HG03159 (cell line): Measurements from ENCODE around the gene FABP7.

Experiments used
- ATAC-seq: cut with Tn5 transposase; IDR thresholded peaks from one replicate; pipeline ENCODE4 v1.9.1; 2021; ENCODE audit warnings: mild to moderate bottlenecking, moderate library complexity; ENCODE audit not compliant: unreplicated experiment

The FABP7 gene

DNA sequence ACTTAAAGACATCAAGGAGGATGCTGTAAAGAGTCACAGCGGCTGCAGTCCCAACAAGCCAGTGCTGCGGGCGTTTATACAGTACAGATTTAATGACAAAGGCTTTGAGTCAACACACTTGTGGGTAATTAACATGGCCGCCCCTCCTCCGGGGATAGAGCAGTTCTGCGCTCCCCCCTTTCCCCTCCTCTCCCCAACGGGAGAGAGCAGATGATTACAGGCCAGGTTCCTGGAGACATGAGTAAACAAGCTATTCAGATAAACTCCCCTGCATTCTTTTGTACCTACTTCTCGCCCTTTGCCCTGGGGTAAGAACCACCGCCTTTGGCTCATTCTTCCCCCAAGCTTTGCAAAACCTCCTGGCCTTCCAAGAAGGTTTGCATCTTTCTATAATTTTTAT, 23.6 kb upstream of the FABP7 start:
- no peak for ATAC-seq

DNA sequence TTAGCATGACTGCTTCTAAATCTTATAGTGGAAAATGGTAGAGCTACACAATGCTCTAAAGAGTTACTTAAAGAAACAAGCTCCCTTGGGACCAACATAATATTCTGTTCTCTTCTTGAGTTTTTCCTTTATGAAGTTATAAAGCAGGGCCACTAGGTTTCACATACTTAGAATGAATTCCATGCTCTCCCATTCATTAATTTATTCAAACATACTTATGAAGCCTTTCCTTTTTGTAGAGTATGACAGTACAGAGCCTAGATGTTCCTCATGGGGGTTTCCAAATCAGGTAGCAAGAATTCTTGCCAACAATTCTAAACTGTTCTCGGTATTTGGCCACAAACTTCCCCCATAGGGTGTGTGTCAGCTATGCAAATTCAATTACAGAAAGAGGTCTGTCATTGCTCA, 20.6 kb upstream of the FABP7 start:
- ATAC-seq, result peak; percentile 98

DNA sequence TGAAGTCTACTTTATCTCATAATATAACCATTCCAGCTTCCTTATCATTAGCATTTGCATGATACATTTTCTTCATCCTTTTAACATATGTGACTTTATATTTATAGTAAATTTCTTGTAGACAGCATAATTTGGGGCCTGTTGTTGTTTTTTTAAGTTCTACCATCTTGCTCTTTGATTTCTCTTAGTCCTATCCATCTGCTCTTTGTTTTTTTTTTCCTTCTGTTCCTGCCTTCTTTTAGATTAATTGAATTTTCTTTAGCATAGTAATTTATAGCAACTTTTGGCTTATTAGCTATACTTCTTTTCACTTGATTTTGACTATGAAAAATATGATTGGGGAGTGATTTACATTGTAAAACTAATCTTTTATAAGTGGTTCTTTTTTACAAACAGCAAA, 19.2 kb upstream of the FABP7 start:
- no peak for ATAC-seq

DNA sequence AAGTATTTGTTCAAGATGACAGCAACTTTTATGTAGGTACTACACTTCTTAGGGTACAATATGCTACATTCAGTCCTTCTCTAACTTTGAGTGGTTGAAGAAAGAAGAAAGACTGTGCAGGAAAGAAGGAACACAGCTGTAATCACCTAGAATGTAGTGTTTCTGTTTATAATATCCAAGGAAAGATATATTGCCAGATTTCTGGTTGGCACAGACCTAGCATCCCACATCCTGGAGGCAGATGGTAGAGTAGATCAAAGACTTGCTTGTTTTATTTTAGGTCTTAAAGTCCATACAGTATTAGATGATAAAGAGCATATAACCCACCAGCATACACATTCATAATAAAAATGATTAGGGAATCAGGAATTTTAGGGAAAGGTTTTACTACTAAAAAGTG, 13.3 kb upstream of the FABP7 start:
- ATAC-seq, result no peak

DNA sequence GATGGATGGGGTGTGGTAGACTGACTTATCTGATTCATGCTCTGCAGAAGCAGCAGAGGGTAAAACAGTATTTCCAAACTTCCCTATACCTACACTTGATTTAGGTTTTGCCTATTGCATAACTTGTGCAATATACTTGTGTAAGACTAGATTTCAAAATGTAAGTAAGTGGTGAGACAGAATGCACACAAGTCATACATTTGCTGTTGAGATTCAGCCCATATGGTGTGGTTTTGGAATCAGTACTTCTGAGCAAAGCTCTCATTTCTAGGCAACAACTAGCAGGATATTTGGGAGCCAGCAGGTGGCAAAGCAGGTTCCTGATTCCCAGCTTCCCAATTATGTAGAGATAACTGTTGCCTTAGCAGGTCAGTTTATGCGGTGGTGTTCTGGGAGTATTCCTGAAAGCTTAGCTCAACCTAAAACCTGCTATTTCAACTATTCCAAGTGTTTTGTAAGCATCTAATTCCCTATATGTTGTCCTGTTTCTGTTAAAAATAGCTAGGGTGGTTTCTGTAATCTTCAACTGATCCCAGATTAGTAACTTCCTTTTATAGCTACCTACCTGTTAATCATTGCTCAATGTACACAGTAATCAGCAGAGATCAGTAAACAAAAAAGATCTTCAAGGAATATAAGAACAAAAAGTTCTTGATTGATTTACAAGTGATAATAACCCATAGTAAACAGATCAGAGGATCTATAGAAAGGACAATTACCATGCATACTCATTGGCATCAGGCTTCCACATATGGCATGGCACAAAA, 8.5 kb upstream of the FABP7 start:
- no peak for ATAC-seq

DNA sequence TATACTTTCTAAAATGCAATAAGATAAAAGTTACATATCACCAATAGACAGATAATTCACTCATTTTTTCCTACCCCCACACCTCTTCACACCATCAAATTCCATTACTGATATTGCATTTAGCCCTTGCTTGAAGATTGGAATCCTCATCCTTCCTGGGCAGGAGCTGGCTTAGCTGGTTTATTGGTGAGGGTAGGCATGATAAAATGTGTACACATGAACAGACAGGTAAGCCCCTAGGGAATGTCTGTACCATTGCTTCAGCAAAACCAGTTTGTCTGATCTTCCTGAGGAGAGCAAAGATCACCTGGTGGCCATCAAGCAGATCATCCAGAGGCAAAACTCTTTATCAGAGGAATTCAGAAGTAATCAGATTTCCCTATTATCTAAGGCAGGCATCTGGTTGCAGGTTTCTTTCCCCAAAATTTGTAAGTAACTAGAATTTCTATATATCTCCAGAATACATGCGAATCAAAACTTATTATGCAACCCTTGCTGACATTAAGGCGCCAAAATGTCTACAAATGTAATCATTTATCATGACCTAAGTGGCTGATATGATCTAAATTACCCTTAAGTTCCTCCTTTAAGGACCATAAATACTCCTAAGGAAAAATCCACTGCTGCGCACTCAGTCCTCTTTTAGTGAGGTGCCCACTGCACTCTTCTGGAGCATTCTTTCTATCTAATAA, 6.6 kb upstream of the FABP7 start:
- ATAC-seq, result no peak

DNA sequence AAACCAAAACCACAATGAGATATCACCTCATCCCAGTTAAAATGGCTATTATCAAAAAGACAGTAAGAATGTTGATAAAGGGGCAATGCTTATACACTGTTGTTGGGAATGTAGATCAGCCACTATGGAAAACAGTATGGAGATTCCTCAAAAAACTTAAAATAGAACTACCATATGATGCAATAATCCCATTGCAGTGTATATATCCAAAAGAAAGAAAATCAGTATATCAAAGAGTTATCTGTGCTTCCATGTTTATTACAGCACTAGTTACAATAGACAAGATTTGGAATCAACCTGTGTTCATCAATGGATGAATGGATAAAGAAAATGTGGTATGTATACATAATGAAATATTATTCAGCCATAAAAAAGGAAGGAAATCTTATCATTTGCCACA, 3.5 kb upstream of the FABP7 start:
- ATAC-seq, result no peak

DNA sequence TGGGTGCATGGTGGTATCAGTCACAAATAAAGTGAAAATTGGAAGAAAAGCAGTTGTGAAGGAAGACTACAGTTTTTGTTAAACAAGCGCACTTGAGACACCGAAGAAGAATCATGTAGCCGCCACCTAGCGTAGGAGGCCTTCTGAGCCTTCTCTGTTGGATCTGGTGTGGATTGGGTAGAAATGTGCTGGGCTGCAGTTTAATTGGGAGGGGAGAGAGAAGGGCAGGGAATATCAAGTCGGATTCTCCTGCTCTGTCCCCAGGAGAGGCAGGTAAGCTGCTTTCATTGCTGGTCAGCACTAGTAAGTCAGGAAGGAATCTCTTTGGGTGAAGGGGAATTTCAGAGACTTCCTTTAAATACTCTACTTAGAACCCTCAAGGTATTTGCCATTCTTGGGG, 1.2 kb upstream of the FABP7 start:
- ATAC-seq, result no peak

DNA sequence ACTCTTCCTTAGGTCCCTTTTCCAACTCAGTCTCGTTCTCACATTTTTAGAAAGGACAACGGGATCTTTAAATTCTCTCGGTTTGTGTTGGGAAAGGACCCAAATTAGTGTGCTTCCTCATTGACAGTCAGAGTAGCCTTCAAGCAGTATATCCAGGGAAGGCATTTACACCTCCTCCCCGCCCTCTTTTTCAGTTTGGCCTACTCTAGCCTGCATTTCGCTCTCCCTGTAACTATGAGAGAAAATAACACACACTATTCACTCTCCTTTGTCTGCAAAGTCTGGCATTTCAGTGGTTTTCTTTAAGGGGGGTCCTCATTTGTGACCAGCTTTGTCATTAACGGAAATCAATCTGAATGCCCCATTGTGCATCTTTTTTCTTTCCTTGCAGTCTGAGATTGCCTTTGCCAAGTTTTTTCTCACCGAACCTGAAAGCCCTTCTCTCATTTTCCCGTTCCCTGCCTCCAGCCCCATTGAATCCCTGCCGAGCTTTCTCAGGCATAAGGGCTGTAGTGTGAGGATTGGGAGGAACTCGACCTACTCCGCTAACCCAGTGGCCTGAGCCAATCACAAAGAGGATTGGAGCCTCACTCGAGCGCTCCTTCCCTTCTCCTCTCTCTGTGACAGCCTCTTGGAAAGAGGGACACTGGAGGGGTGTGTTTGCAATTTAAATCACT, 393 bp upstream of the FABP7 start:
- ATAC-seq, result no peak

DNA sequence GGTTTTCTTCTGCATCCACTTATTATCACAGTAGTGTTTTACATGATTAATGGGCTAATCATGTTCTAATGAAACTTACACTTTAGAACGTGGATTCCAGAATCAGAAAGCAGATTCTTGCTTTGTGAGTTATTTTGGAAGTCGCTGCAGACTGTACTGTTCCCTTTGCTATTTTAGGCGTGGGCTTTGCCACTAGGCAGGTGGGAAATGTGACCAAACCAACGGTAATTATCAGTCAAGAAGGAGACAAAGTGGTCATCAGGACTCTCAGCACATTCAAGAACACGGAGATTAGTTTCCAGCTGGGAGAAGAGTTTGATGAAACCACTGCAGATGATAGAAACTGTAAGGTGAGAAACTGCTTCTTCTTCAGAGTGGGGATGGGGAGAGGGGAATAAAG, 598 bp downstream of the FABP7 start:
- no peak for ATAC-seq

DNA sequence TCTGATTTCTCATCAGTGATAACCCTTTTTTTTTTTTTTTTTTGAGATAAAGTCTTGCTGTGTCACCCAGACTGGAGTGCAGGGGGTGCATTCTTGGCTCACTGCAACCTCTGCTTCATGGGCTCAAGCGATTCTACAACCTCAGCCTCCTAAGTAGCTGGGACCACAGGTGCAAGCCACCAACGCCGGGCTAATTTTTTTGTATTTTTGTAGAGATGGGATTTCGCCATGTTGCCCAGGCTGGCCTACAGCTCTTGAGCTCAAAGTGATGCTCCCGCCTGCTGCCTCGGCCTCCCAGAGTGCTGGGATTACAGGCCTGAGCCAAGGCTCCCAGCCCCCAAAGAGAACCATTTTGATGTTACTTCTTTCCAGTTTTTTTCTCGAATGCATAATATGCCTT, 2.2 kb downstream of the FABP7 start:
- no peak for ATAC-seq

DNA sequence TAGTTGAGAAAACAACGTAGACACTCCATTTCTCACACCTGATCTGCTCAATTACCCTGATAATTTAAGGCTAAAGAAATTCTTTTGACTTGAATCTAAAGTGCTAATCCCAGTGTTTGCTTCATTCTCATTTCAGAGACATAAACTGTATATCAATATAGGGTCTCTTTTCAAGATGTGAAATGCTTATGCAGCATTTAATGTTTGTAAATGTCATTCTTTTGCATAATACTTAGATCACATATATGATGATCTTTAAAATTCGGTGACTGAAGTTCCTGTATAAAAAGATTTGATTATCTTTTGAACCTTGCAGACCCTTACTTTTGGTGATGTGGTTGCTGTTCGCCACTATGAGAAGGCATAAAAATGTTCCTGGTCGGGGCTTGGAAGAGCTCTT, 3.9 kb downstream of the FABP7 start:
- no peak for ATAC-seq

DNA sequence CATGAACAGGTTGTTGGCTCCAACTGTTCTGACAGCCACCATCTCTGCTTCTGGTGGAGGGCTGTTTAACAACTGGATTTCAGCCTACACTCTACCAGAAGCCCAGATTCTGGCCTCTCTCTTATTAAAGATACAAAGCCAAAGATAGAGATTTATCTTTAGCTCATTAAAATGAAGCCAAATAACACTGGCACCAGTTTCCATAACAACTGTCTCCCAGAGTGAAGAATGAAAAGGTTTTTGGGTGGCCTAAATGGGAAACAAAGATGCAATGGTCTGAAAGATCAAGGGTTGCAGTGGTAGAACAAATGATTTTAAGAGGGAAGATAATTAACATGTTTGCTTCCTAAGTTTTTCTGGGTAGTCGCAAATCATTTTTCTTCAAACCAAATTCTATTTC, 6.4 kb downstream of the FABP7 start:
- no peak for ATAC-seq

DNA sequence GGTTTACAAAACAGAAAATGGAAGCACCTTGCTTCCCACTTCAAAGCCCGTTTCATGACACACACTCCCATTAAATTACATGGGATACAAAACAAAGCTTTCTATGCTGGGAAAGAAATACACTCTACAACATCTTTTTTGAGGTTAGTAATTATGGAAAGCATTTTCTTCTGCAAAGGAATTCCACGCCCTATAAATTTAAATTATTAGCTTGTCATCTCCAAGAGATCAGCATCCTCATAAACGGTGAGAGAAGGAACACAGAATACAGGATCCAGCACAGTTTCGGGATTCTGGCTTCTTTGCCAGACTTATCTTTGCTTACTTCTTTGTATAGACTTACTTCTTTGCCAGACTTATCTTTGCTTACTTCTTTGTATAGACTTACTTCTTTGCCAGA, 8.2 kb downstream of the FABP7 start:
- no peak for ATAC-seq

DNA sequence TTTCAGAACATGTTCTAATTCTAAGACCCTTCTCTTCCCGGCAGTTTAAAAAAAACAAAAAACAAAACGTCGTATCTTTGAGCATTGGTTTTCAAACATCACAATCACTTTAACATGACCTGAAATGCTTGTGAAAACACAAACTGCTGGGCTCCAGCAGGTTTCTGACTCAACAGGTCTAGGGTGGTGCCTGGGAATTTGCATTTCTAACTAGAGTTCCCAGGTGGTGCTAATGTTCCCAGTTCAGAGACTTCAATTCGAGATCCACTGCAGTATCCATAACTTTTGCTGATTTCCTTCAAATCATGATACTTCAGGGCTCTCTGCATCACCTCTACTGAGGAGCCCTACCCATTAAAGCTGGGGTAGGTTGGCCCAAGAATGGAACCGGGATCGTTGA, 8.7 kb downstream of the FABP7 start:
- no peak for ATAC-seq

DNA sequence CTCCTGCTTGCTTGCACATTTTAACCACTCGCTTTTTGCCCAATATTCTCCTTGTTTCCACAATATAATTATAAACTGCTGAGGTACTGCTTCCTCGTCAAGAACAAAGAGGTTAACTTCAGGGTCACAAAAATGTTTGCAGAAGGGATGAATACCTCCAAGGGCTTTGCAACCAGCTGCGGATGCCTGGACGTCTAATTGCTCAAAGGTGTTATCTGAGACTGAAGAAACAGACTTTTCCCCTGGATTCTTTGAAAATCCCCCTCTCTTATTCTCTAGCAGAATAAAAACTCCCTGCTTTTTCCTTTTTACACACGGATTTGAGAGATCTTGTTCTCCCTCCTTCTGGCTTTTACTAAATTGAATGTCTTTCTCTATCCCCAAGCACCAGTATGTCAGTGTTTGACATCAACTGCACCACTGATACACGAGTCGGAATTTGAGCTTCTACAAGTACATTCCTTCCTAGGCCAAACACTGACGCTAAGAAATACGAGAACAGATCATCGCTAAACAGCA, 9.2 kb downstream of the FABP7 start:
- ATAC-seq, result no peak

DNA sequence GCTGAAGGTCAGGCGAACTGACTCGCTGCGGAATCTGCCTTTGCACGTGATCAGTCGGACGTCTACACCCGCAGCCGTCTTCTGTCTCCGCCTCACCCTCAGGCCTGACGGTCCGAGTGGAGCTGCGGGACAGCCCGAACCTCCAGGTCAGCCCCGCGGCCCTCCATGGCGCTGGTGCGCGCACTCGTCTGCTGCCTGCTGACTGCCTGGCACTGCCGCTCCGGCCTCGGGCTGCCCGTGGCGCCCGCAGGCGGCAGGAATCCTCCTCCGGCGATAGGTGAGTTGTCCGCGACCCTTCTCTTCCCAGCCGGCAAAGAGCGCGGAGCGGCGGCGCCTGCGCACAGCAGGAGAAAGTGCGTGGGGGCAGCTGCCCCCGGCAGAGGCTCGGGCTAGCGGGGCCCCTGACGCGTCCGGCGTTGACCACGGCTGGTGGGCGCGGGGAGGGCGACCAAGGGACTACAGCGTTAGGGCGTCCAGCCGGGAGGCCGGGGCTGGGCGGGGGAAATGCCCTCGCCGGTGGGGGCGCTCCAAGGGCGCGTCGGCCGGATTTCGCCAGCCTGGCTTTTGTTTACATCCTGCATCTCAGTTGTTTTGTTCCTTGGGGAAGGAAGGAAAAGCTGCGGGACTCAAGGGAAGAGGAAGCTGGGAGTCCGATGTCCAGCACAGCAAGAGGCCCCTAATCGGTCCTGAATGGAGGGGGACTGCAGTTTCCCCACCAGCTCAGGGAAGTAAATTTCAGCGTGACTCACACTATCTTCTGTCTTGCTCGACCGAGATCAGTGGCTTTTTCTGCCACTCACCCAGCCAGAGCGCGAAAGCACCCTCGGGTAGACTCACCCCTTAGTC, 9.9 kb downstream of the FABP7 start, which contains the start of gene SMPDL3A:
Gene SMPDL3A, plus strand, starts transcription at position 77 of the 846 bp plus-strand sequence. Its CDS starts 89 bp downstream, at position 166.
- peak; percentile 60 for ATAC-seq

DNA sequence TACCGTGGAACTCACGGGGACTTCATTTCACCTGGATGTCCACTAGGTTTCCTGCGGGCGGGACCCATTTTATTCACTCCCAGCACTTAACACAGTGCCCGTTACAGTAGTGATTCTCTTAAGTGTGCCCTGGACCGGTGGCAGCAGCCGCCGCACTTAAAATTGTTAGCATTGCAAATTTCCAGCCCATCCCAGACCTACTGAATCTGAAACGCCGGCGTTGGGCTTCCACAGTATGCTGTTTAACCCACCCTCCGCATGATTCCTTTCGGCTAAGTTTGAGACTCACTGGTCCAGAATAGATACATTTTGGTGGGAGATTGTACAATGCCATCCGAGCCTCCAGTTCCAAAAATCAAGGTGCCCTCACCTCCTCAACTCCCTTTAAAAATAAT, 10.5 kb downstream of the FABP7 start:
- ATAC-seq, result no peak

DNA sequence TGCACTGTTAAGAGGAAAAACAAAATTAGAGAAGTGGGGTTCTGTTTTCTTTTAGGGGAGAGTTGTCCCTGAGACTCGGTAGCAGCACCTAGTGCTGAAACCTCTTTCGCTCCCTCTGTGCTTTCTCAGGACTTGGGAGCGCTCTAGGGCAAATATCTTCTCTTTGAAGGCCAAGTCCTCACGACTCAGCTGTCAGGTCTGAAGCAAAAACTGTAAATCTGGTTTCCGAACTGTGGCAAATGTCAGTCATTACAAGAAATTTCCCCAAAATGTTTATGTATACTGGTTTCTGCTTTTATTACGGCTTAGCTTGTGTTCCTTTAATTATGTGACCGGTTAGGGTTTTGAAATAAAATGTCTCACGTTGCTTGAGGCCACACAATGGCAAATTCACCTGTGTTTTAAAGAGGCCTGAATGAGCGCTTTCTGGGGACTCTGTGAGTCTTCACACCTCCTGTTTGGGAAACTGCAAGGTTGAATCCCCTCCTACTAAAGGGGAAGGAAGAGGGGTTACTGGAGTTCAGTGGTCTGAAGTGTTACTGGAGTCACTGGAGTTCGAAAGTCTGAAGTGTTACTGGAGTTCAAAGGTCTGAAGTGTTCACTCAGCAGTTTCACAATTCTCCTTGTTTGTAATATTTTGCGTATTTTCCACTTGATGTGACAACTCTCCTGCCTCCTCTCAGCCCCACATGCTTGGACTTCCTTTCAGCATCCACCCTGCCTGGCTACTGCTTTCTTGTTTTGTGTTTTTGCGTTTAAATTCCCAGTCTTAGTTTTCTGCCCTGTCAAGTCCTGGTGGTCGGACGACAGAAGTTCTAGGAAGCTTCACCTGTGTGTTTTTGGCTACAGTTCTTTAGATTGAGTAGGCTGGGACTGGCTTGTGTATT, 11.2 kb downstream of the FABP7 start:
- ATAC-seq, result no peak

DNA sequence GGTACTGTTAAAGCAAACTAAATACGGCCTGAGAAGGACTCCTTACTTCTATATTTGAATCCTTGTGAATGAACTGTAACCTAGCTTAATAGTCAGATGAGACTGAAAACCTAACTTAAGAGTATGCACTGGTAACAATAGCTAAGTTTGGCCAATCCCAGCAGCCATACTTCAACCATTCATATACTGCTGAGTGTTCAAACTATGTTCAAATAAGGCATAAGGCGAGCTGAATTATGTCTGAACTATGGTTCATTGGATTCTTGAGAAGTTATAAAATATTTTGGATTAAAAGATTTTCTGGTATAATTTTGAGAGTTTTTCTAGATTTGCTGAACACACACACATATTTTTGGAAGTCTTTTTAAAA, 11.8 kb downstream of the FABP7 start:
- ATAC-seq, result no peak
